KOPT-K1 (cell line): ENCODE results near the gene CCDC190.

Experiments
- H3K27ac ChIP-seq: fragments of 200-600 bp; sonication (generic); 2 replicates; pipeline ENCODE4 v1.5.1; 2016; ENCODE audit warnings: antibody characterized with exemption, mild to moderate bottlenecking, low read depth, low read length; ENCODE audit not compliant: poor library complexity, severe bottlenecking
- H3K36me3 ChIP-seq: fragments of 200-600 bp; sonication (generic); 2 replicates; pipeline ENCODE4 v1.5.1; 2017; ENCODE audit warnings: antibody characterized with exemption, mild to moderate bottlenecking, low read length, moderate library complexity; ENCODE audit not compliant: insufficient read depth
- H3K9me3 ChIP-seq: fragments of 200-600 bp; sonication (generic); 2 replicates; pipeline ENCODE4 v1.5.1; 2017; ENCODE audit warnings: antibody characterized with exemption, low read length, mild to moderate bottlenecking; ENCODE audit not compliant: insufficient read depth, poor library complexity, severe bottlenecking

The CCDC190 gene

GRCh38 chr1:162861101-162861500 is at the start of gene CCDC190:
Gene CCDC190, minus strand, starts transcription at chr1:162861175. Its CDS starts 1,529 bp downstream, at chr1:162859646.
- Histone ChIP-seq H3K27ac (no peak within 1 kb of the TSS), H3K36me3 (no peaks in the 10 kb centered on the region)

GRCh38 chr1:162910161-162910560 is 49.2 kb upstream of the CCDC190 start:
- no peak overlapping the region for H3K27ac ChIP-seq
- H3K9me3 ChIP-seq: peaks cover 4% of the 10 kb centered on the region
- no peaks in the 10 kb centered on the region for H3K36me3 ChIP-seq

More at GRCh38 chr1:162861101-162861500, at the start of gene CCDC190:
- H3K9me3 ChIP-seq: no peaks in the 10 kb centered on the region

GRCh38 chr1:162908780-162909179 is 47.8 kb upstream of the CCDC190 start:
- H3K27ac ChIP-seq: no peak overlapping the region
- peaks cover 4% of the 10 kb centered on the region for H3K9me3 ChIP-seq
- H3K36me3 ChIP-seq: no peaks in the 10 kb centered on the region

- Histone ChIP-seq H3K36me3 (no peaks in the 10 kb centered on the region), H3K27ac (no peak overlapping the region), H3K9me3 (peaks cover 4% of the 10 kb centered on the region)
Observed at GRCh38 chr1:162908236-162908635, 47.3 kb upstream of the CCDC190 start.

- no peaks in the 10 kb centered on the region for H3K9me3 ChIP-seq
- H3K27ac ChIP-seq: no peak overlapping the region
- no peaks in the 10 kb centered on the region for H3K36me3 ChIP-seq
Observed at GRCh38 chr1:162906485-162906884, 45.5 kb upstream of the CCDC190 start.

GRCh38 chr1:162905174-162906158 is 44.5 kb upstream of the CCDC190 start:
- no peak overlapping the region for H3K27ac ChIP-seq
- no peaks in the 10 kb centered on the region for H3K36me3 ChIP-seq
- no peaks in the 10 kb centered on the region for H3K9me3 ChIP-seq

GRCh38 chr1:162904579-162904978 is 43.6 kb upstream of the CCDC190 start:
- H3K9me3 ChIP-seq: no peaks in the 10 kb centered on the region
- no peak overlapping the region for H3K27ac ChIP-seq
- H3K36me3 ChIP-seq: no peaks in the 10 kb centered on the region

- Histone ChIP-seq H3K27ac (no peak overlapping the region), H3K36me3 (no peaks in the 10 kb centered on the region)
Observed at GRCh38 chr1:162904023-162904422, 43.0 kb upstream of the CCDC190 start.

GRCh38 chr1:162903246-162903645 is 42.3 kb upstream of the CCDC190 start:
- Histone ChIP-seq H3K9me3 (no peaks in the 10 kb centered on the region), H3K36me3 (no peaks in the 10 kb centered on the region), H3K27ac (no peak overlapping the region)

More at GRCh38 chr1:162904023-162904422, 43.0 kb upstream of the CCDC190 start:
- no peaks in the 10 kb centered on the region for H3K9me3 ChIP-seq

- Histone ChIP-seq H3K36me3 (no peaks in the 10 kb centered on the region), H3K9me3 (no peaks in the 10 kb centered on the region), H3K27ac (no peak overlapping the region)
Observed at GRCh38 chr1:162902416-162902815, 41.4 kb upstream of the CCDC190 start.

GRCh38 chr1:162901243-162901642 is 40.3 kb upstream of the CCDC190 start:
- Histone ChIP-seq H3K9me3 (no peaks in the 10 kb centered on the region), H3K36me3 (no peaks in the 10 kb centered on the region), H3K27ac (no peak overlapping the region)

- Histone ChIP-seq H3K36me3 (no peaks in the 10 kb centered on the region), H3K9me3 (no peaks in the 10 kb centered on the region), H3K27ac (no peak overlapping the region)
Observed at GRCh38 chr1:162899422-162900146, 38.6 kb upstream of the CCDC190 start.

GRCh38 chr1:162893612-162893908 is 32.6 kb upstream of the CCDC190 start:
- Histone ChIP-seq H3K36me3 (no peaks in the 10 kb centered on the region), H3K27ac (no peak overlapping the region), H3K9me3 (no peaks in the 10 kb centered on the region)

GRCh38 chr1:162892906-162893611 is 32.1 kb upstream of the CCDC190 start:
- Histone ChIP-seq H3K36me3 (no peaks in the 10 kb centered on the region), H3K9me3 (no peaks in the 10 kb centered on the region), H3K27ac (no peak overlapping the region)

- no peaks in the 10 kb centered on the region for H3K36me3 ChIP-seq
- H3K9me3 ChIP-seq: no peaks in the 10 kb centered on the region
- H3K27ac ChIP-seq: no peak overlapping the region
Observed at GRCh38 chr1:162889989-162890388, 29.0 kb upstream of the CCDC190 start.
